Stimulated activated CD4-positive, alpha-beta T cell treated with anti-CD3 and anti-CD28 coated beads, Interleukin-12 subunit alpha, Interleukin-12 subunit beta, amount 100 ng/mL, for 24 hours (primary cell): ENCODE results near the gene BRIP1.
"Not testable (repeated sequence)": the region's sequence is repeated elsewhere in the genome, so short reads cannot be mapped to it uniquely, and the experiment has no call there.

Source experiments
- DNase-seq, 2 experiments: peaks; one replicate each; pipeline ENCODE4 v3.0.0-alpha.2; 2020; ENCODE audit warnings: low read depth in 2 of 2

The BRIP1 gene

GRCh38 chr17:61728297-61728836 lies 135.0 kb downstream of the BRIP1 start:
- no peak for DNase-seq

- DNase-seq: not testable (repeated sequence)
Measured at GRCh38 chr17:61727798-61728197, 135.5 kb downstream of the BRIP1 start.

GRCh38 chr17:61726977-61727376 lies 136.4 kb downstream of the BRIP1 start:
- DNase-seq: no peak

GRCh38 chr17:61724777-61725176 lies 138.6 kb downstream of the BRIP1 start:
- DNase-seq: no peak

GRCh38 chr17:61723914-61724313 lies 139.4 kb downstream of the BRIP1 start:
- DNase-seq: no peak

GRCh38 chr17:61723183-61723582 lies 140.1 kb downstream of the BRIP1 start:
- DNase-seq: no peak

- DNase-seq: no peak
Measured at GRCh38 chr17:61722398-61722797, 140.9 kb downstream of the BRIP1 start.

GRCh38 chr17:61720016-61720795 lies 143.1 kb downstream of the BRIP1 start:
- DNase-seq: no peak

GRCh38 chr17:61719220-61719619 lies 144.1 kb downstream of the BRIP1 start:
- DNase-seq: not testable (repeated sequence)

GRCh38 chr17:61718022-61718421 lies 145.3 kb downstream of the BRIP1 start:
- DNase-seq: no peak

GRCh38 chr17:61717352-61717751 lies 146.0 kb downstream of the BRIP1 start:
- no peak for DNase-seq

GRCh38 chr17:61716225-61716829 lies 147.0 kb downstream of the BRIP1 start:
- DNase-seq: no peak

- no peak for DNase-seq
Measured at GRCh38 chr17:61715348-61715747, 148.0 kb downstream of the BRIP1 start.

GRCh38 chr17:61714300-61714699 lies 149.0 kb downstream of the BRIP1 start:
- DNase-seq: no peak

- no peak for DNase-seq
Measured at GRCh38 chr17:61713035-61713434, 150.3 kb downstream of the BRIP1 start.

GRCh38 chr17:61710546-61710945 lies 152.8 kb downstream of the BRIP1 start:
- no peak for DNase-seq

GRCh38 chr17:61709567-61709966 lies 153.8 kb downstream of the BRIP1 start:
- DNase-seq: no peak

- no peak for DNase-seq
Measured at GRCh38 chr17:61704935-61705449, 158.3 kb downstream of the BRIP1 start.

- no peak for DNase-seq
Measured at GRCh38 chr17:61702450-61702849, 160.9 kb downstream of the BRIP1 start.

- DNase-seq: no peak
Measured at GRCh38 chr17:61701978-61702377, 161.3 kb downstream of the BRIP1 start.

- no peak for DNase-seq
Measured at GRCh38 chr17:61701334-61701733, 162.0 kb downstream of the BRIP1 start.

GRCh38 chr17:61700252-61700651 lies 163.1 kb downstream of the BRIP1 start:
- DNase-seq: no peak

- no peak for DNase-seq
Measured at GRCh38 chr17:61699694-61700093, 163.6 kb downstream of the BRIP1 start.
